Body of pancreas (tissue), 4 donors: ENCODE data around the gene MYH14. TPM values are rescaled to one million over a fixed set of nuclear protein-coding genes. Genes with fewer than 3 reads are reported as not detected.
"Not testable (repeated sequence)": the region's sequence is repeated elsewhere in the genome, so short reads cannot be mapped to it uniquely, and the experiment has no call there.

Experiments used
- ATAC-seq: fragments of 150-250 bp; one replicate; pipeline ENCODE4 v1.9.1; 2016
- DNase-seq, 4 donors: peaks; one replicate each; pipeline ENCODE4 v3.0.0-alpha.2; 2019
- H3K27ac ChIP-seq, 4 donors: fragments of 200-600 bp; sonication (generic); 1 replicate in 3 of 4; 2 replicates in 1 of 4; pipeline versions ENCODE4 v1.5.1 to v1.6.1; 2016 to 2019; ENCODE audit warnings: mild to moderate bottlenecking in 1 of 4, mixed read lengths in 1 of 4, moderate library complexity in 1 of 4
- H3K27me3 ChIP-seq, 2 donors: fragments of 200-600 bp; sonication (generic); one replicate each; pipeline ENCODE4 v1.6.0; 2016; ENCODE audit warnings: mild to moderate bottlenecking in 1 of 2
- H3K36me3 ChIP-seq, 2 donors: fragments of 200-600 bp; sonication (generic); replicated peaks in 1 of 2; 2 replicates each; pipeline ENCODE4 v1.5.1; 2016; ENCODE audit warnings: low read depth in 2 of 2; ENCODE audit not compliant: insufficient read depth in 1 of 2
- H3K4me1 ChIP-seq: fragments of 200-600 bp; sonication (generic); one replicate; pipeline ENCODE4 v1.6.0; 2016
- H3K4me3 ChIP-seq, 2 donors: fragments of 200-600 bp; sonication (generic); 1 replicate in 1 of 2; 2 replicates in 1 of 2; pipeline ENCODE4 v1.5.1; 2016 to 2019
- H3K9me3 ChIP-seq, 3 donors: fragments of 200-600 bp; sonication (generic); 1 replicate in 2 of 3; 2 replicates in 1 of 3; pipeline ENCODE4 v1.5.1; 2016
- POLR2A ChIP-seq, 3 donors: fragments of 450-650 bp; IDR thresholded peaks; one replicate each; pipeline ENCODE4 v1.6.1; 2016; ENCODE audit warnings: antibody characterized with exemption in 3 of 3, mild to moderate bottlenecking in 2 of 3
- WGBS, 2 donors: methylation state at CpG; one replicate each; pipeline ENCODE4 v1.1.5; 2017; 5-methylcytosine and 5-hydroxymethylcytosine counted together
- intact Hi-C: fragments of 100-400 bp; cut with DNase I; formaldehyde crosslinking; loops from one replicate; pipeline ENCODE4 v1.15.1; 2023
- total RNA-seq, 2 donors: library from RNA; depleted of rRNA; stranded (reverse); fragments of >200 nt; gene quantifications; one replicate each; pipeline ENCODE4 v1.1.0, GENCODE V29; 2016
- TF ChIP-seq, protein P1 (sequence below), 7 experiments: fragments of 450-650 bp in 4 of 7; fragments of 200-600 bp in 3 of 7; sonication (generic) in 3 of 7; IDR thresholded peaks; one replicate each; pipeline ENCODE4 v1.5.1; 2016 to 2019; ENCODE audit warnings: antibody characterized with exemption in 7 of 7

The MYH14 gene
- total RNA-seq, 2 donors from 2014 or later, result 40.9 to 61.2 TPM

GRCh38 chr19:50223439-50223716 lies 20.0 kb downstream of the MYH14 start:
- intact Hi-C loops, result no loop called here
- no peaks in the 10 kb centered on the region for H3K27me3 ChIP-seq
- 61 to 100% methylated on average over 3 of the region's 3 CpGs for WGBS, 2 donors
- no peaks in the 10 kb centered on the region for H3K4me1 ChIP-seq
- TF ChIP-seq, protein P1, sequence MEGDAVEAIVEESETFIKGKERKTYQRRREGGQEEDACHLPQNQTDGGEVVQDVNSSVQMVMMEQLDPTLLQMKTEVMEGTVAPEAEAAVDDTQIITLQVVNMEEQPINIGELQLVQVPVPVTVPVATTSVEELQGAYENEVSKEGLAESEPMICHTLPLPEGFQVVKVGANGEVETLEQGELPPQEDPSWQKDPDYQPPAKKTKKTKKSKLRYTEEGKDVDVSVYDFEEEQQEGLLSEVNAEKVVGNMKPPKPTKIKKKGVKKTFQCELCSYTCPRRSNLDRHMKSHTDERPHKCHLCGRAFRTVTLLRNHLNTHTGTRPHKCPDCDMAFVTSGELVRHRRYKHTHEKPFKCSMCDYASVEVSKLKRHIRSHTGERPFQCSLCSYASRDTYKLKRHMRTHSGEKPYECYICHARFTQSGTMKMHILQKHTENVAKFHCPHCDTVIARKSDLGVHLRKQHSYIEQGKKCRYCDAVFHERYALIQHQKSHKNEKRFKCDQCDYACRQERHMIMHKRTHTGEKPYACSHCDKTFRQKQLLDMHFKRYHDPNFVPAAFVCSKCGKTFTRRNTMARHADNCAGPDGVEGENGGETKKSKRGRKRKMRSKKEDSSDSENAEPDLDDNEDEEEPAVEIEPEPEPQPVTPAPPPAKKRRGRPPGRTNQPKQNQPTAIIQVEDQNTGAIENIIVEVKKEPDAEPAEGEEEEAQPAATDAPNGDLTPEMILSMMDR (IDR thresholded peaks at IDR 0.05), result no peak
- TF ChIP-seq POLR2A (IDR thresholded peaks at IDR 0.05), result no peak
- peaks cover 0 to 6% of the 10 kb centered on the region in 2 donors for H3K36me3 ChIP-seq
- H3K27ac ChIP-seq, result no peak overlapping the region
- ATAC-seq (no peak), DNase-seq (no peak)
- H3K9me3 ChIP-seq, result no peaks in the 10 kb centered on the region
- no peak overlapping the region for H3K4me3 ChIP-seq

DNA sequence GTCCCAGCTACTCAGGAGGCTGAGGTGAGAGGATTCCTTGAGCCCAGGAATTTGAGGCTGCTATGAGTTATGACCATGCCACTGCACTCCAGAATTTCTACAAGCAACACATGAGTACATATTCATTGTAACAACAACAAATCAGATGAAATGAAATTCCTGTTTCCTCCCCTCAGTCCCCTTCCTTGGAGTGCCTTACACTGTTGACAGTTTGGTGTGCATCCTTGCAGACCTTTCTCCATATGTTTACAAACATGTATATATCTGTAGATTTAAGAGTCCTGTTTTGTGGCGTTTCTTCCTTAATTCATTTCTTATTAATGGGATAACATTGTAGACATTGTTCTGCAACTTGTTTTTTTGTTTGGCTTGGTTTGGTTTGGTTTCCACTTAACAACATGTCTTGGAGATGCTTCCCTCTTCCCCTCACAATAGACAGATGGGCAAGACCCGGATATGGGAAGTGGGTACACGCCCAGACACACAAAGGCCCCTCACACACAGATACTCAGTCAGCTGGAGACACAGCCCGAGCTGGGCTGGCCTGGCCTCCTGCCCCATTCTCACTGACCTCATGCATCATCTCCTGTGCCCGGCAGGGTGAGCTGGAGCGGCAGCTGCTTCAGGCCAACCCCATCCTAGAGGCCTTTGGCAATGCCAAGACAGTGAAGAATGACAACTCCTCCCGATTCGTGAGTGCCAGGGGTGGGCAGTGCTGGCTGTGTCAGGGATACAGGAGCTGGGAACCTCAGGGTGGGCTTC lies 21.7 kb downstream of the MYH14 start:
- DNase-seq (no peak), ATAC-seq (no peak)
- Histone ChIP-seq H3K9me3 (no peaks in the 10 kb centered on the region), H3K4me1 (no peaks in the 10 kb centered on the region), H3K36me3 (peaks cover 0 to 6% of the 10 kb centered on the region in 2 donors), H3K27me3 (no peaks in the 10 kb centered on the region), H3K4me3 (no peak overlapping the region), H3K27ac (no peak overlapping the region)
- 86 to 87% methylated on average over 6 to 8 of the region's 8 CpGs for WGBS, 2 donors
- TF ChIP-seq POLR2A (IDR thresholded peaks at IDR 0.05), result no peak
- TF ChIP-seq, protein P1 (IDR thresholded peaks at IDR 0.05), result no peak
- intact Hi-C loops, result no loop called here

DNA sequence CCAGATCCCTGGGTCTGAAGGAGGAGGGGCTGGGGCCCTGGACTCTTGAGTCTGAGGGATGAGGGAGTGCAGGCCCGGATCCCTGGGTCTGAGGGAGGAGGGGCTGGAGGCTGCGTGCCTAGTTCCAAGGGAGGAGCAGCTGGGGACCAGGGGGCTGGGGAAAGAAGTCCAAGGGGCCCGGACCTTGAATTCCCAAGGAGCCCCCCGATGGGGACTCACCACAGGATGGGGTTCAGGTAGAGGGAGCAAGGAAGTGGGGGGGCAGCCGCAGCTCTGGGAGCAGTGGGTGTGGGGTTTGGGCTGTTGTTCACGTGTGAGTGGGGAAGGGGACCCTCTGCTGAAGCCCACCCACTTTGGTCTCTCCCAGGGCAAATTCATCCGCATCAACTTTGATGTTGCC lies 23.1 kb downstream of the MYH14 start:
- ATAC-seq (no peak), DNase-seq (no peak)
- 87 to 95% methylated on average over 5 to 6 of the region's 7 CpGs for whole genome bisulfite sequencing, 2 donors

DNA sequence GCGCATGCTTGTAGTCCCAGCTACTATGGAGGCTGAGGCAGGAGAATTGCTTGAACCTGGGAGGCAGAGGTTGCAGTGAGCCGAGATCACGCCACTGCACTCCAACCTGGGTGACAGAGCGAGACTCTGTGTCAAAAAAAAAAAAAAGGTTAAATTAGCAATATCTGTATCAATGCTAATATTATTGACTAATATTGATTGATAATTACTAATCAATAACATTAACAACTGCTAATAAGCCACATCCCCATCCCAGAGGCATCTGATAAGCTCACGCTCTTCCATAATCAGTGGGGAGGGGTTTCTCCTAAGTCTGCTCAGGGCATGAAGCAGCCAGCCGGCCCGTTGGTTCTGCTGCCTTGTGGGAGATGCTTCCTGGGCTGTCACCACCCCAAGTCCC lies 24.7 kb downstream of the MYH14 start:
- H3K27ac ChIP-seq, H3K4me1 ChIP-seq, H3K36me3 ChIP-seq, DNase-seq, H3K4me3 ChIP-seq, ATAC-seq, H3K9me3 ChIP-seq, intact Hi-C loops, H3K27me3 ChIP-seq: not testable (repeated sequence)
- WGBS, 2 donors, result 88% methylated on average over 7 of the region's 7 CpGs

More for the DNA sequence above, 23.1 kb downstream of the MYH14 start:
- intact Hi-C loops, result no loop called here
- TF ChIP-seq, protein P1 (IDR thresholded peaks at IDR 0.05), result no peak
- TF ChIP-seq POLR2A (IDR thresholded peaks at IDR 0.05), result no peak
- Histone ChIP-seq H3K36me3 (peaks cover 0 to 6% of the 10 kb centered on the region in 2 donors), H3K4me1 (no peaks in the 10 kb centered on the region), H3K4me3 (no peak overlapping the region), H3K9me3 (no peaks in the 10 kb centered on the region), H3K27ac (no peak overlapping the region), H3K27me3 (no peaks in the 10 kb centered on the region)

- Histone ChIP-seq H3K4me3 (no peak overlapping the region), H3K27me3 (no peaks in the 10 kb centered on the region), H3K36me3 (peaks cover 0 to 4% of the 10 kb centered on the region in 2 donors), H3K9me3 (no peaks in the 10 kb centered on the region), H3K27ac (no peak overlapping the region), H3K4me1 (no peaks in the 10 kb centered on the region)
- TF ChIP-seq POLR2A (IDR thresholded peaks at IDR 0.05), result no peak
- TF ChIP-seq, protein P1 (IDR thresholded peaks at IDR 0.05), result no peak
- 86 to 92% methylated on average over 33 to 56 of the region's 56 CpGs for WGBS, 2 donors
- intact Hi-C loops, result no loop called here
- DNase-seq, result no peak
- ATAC-seq, result peak; percentile 9
These were observed 27.2 kb downstream of the MYH14 start for GRCh38 chr19:50230379-50231351.

- H3K4me1 ChIP-seq, H3K27ac ChIP-seq, ATAC-seq, DNase-seq, H3K27me3 ChIP-seq, H3K9me3 ChIP-seq, intact Hi-C loops, H3K4me3 ChIP-seq, H3K36me3 ChIP-seq: not testable (repeated sequence)
- WGBS, 2 donors, result 74 to 93% methylated on average over 3 of the region's 3 CpGs
These were observed 28.0 kb downstream of the MYH14 start for GRCh38 chr19:50231417-50231816.
